GM12801 (cell line): ENCODE results near the gene ZC3H12D.

ENCODE experiments used
- TF ChIP-seq, protein P1 (sequence below): IDR thresholded peaks from one replicate; pipeline ENCODE4 v1.5.1; 2011; ENCODE audit warnings: control low read depth; ENCODE audit not compliant: insufficient read length; ENCODE audit errors: extremely low read depth

ZC3H12D gene

DNA sequence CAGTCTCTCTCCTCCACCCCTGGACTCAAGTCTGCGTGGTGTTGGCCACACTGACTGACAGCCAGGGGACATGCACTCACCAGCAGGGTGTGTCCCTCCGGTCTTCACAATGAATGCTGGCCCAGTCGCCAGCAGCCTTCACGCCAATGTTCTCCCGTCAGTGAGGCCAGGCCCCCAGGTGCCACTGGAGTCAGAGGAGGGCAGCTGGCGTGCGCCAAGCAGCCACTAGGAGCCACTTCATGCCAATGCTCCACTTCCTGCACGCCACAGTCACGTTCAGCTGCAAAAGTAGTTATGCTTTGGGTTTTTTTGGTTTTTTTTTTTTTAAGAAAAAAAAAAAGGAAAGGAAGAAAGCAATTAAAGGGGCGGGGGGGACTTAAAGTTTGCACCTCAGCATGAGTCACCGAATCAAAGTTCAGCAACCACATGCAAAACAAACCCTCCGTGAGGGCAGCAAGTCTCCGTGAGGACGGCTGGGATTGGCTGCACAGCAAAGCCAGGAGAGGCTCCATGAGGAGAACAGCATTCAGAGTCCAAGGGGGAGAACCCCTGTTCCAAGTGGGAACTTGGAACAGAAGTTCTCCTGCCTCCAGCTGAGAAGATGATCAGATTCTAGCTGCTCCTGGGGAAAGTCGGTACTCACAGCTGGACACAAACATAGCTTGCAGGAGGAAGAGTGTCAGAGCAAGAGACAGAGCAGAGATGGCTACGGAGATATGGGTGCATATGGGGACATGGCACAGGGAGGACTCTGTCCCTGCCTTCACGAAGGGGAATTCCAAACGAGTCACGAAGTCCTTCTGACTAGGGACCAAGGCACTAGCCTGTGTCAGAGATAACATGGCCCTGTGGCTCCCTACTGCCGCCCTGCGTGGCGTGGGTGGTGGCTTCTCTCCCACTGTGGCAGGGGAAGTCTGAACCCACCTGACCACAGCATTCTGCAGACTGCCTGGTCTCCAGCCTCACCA, at the start of gene ZC3H12D:
TSS of gene ZC3H12D (minus strand) at position 282 of the 968 bp plus-strand sequence. CDS start 10,471 bp downstream, outside the sequence.
- TF ChIP-seq, protein P1, sequence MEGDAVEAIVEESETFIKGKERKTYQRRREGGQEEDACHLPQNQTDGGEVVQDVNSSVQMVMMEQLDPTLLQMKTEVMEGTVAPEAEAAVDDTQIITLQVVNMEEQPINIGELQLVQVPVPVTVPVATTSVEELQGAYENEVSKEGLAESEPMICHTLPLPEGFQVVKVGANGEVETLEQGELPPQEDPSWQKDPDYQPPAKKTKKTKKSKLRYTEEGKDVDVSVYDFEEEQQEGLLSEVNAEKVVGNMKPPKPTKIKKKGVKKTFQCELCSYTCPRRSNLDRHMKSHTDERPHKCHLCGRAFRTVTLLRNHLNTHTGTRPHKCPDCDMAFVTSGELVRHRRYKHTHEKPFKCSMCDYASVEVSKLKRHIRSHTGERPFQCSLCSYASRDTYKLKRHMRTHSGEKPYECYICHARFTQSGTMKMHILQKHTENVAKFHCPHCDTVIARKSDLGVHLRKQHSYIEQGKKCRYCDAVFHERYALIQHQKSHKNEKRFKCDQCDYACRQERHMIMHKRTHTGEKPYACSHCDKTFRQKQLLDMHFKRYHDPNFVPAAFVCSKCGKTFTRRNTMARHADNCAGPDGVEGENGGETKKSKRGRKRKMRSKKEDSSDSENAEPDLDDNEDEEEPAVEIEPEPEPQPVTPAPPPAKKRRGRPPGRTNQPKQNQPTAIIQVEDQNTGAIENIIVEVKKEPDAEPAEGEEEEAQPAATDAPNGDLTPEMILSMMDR: no peak

DNA sequence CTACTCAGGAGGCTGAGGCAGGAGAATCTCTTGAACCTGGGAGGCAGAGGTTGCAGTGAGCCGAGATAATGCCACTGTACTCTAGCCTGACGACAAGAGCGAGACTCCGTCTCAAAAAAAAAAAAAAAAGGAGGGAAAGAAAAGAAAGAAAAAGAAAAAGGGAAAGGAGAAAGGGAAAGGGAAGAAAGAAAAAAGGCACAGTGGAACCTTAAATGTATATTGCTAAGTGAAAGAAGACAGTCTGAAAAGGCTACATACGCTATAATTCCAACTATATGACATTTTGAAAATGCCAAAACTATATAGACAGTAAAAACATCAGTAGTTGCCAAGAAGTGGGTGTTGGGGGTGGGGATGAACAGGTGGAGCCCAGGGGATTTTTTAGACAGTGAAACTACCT, 44.8 kb upstream of the ZC3H12D start:
- TF ChIP-seq, protein P1: no peak

DNA sequence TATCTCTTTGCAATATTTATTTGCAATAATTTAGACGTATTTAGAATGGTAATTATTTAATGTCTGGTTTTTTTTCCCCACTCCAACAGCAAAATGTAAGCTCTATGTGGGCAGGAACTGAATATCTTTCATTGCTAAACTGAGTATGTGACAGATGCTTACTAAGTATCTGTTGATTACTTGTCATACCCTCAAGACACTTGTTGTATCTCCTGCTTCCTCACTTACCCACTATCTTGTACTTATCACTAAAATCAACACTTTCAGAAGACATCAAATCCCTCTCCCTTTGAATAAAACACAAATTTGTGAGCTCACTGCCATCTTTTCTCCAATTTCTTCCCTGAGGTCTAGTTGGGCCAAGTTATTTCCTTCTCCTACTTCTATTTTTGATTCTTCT, 30.7 kb upstream of the ZC3H12D start:
- TF ChIP-seq, protein P1: no peak

DNA sequence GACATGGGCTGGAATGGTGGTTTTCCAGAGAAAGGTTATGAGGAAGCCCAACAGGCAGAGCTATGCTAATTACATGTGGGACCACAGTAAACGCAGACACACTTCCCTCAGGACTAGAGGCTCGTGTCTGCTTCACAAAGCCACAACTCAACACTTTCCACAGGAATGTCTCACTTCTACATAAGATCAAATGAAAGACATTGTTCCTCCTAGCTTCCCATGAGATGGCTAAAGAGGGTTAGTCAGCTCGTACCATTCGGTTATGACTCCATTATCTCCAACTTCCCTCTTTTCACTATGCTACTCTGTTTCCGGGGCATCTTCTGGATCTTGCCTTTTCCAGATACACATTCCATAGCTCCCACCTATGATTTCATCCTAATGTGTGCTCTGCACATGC, 29.1 kb upstream of the ZC3H12D start:
- TF ChIP-seq, protein P1: no peak

DNA sequence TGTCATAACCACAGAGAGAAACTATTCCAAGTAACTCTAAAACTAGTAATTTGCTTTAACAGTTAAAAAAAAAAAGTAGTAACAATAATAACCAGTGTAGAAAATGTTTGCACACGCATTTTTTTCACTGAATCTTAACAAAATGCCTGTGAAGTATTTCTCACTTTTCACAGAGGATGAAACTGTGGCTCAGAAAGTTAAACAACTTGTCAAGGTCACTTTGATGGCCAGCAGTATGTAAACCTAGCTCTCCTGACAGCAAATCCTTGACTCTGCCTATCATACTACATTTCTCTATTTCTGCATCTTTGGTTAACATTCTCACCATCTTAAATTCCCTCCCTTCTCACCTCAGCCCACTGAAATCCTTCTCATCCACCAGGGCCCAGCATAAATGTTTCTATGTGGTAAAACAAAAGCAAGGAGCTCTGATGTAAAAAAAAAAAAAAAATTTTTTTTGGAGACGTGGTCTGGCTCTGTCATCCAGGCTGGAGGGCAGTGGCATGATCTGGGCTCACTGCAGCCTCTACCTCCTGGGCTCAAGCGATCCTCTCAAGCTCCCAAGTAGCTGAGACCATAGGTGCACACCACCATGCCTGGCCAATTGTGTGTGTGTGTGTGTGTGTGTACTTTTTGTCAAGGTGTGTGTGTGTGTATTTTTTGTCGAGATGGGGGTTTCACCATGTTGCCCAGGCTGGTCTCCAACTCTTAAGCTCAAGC, 26.1 kb upstream of the ZC3H12D start:
- TF ChIP-seq, protein P1: no peak

DNA sequence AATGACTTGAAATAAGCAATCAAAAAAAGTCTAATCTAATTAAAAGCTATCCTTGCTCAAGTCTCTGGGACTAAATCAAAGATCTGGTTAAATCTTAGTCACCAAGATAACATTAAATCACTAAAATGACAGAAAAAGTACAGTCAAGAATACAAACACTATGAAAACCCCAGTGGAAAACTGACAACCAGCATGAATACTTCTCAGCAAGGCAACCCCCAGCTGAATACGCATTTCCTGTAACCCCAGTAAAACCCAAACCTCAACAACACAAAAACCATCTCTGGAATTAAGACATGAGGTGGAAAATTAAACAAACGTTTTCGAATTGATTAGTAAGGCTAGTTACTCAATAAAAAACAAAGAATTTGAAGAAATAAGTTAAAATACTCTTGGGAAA, 23.7 kb upstream of the ZC3H12D start:
- TF ChIP-seq, protein P1: no peak

DNA sequence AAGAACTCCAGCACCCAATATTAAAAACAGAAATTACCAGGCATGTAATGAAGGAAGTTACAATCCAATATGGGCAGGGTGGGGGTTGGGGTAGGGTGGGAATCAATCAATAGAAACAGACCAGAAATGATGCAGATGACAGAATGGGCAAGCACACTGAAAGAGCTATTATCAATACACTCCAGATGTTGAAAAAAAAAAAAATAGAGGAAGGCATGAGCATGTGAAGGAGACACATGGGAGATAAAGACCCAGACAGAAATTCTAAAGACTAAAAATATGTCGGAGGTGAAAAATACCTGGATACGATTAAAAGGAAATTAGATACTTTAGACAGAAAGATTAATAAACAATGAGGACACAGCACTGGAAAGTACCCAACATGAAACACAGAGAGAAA, 19.1 kb upstream of the ZC3H12D start:
- TF ChIP-seq, protein P1: no peak
